ENCODE results near the gene PLCH1.

Gene PLCH1

GRCh38 chr3:155651489-155652218, 93.2 kb downstream of the PLCH1 start:
- Histone ChIP-seq H3K9me3 (ENCODE audit: control insufficient read depth, low read length) (no peaks in the 10 kb centered on the region), H3K4me2 (ENCODE audit: low read length, poor library complexity, severe bottlenecking) (no peak overlapping the region), H3K4ac (ENCODE audit: low read depth in 1 of 2, low read length in 2 of 2) (no peak overlapping the region), H2AK5ac (ENCODE audit: low read length, severe bottlenecking) (no peak overlapping the region), H3K23ac (ENCODE audit: low read length in 2 of 2) (no peak overlapping the region), H3K36me3 (ENCODE audit: control insufficient read depth in 1 of 2, insufficient read depth in 2 of 2, low read depth in 1 of 2, low read length in 2 of 2) (no peaks in the 10 kb centered on the region), H3K4me1 (ENCODE audit: control insufficient read depth, insufficient read depth, low read depth, low read length) (no peaks in the 10 kb centered on the region), H3K27ac (ENCODE audit: low read length, poor library complexity, severe bottlenecking) (no peak overlapping the region), H2BK12ac (ENCODE audit: low read length in 2 of 2) (no peak overlapping the region), H2AFZ (ENCODE audit: low read depth, low read length) (no peak overlapping the region), H4K8ac (ENCODE audit: low read length) (no peak overlapping the region), H3K79me1 (replicated peaks; ENCODE audit: low read length, poor library complexity, severe bottlenecking) (no peaks in the 10 kb centered on the region), H2BK15ac (ENCODE audit: low read depth, poor library complexity, severe bottlenecking) (no peak overlapping the region), H3K14ac (ENCODE audit: low read length in 2 of 2) (no peak overlapping the region), H3K9ac (ENCODE audit: low read length) (no peak overlapping the region), H2BK120ac (ENCODE audit: low read depth, low read length) (peak overlapping the region; percentile 0), H2BK5ac (ENCODE audit: low read depth, low read length, poor library complexity, severe bottlenecking) (no peak overlapping the region), H4K91ac (ENCODE audit: low read length) (no peak overlapping the region), H3K27me3 (ENCODE audit: control insufficient read depth in 1 of 2, insufficient read depth in 1 of 2, low read length in 2 of 2) (no peaks in the 10 kb centered on the region), H3K18ac (ENCODE audit: low read depth in 1 of 2, low read length in 2 of 2) (no peak overlapping the region), H3K4me3 (ENCODE audit: insufficient read depth in 1 of 2, low read depth in 1 of 2, low read length in 2 of 2) (no peak overlapping the region)
- 94% methylated on average over 3 of the region's 3 CpGs for WGBS
- no peak for DNase-seq

- no peak overlapping the region for H4K8ac ChIP-seq (ENCODE audit: low read length)
Measured at GRCh38 chr3:155648013-155648591, 96.8 kb downstream of the PLCH1 start.

GRCh38 chr3:155647206-155647605, 97.7 kb downstream of the PLCH1 start:
- H2AK5ac ChIP-seq (ENCODE audit: low read length, severe bottlenecking) = no peak overlapping the region
- no peak overlapping the region for H2BK15ac ChIP-seq (ENCODE audit: low read depth, poor library complexity, severe bottlenecking)
- no peak for DNase-seq
- H2BK5ac ChIP-seq (ENCODE audit: low read depth, low read length, poor library complexity, severe bottlenecking) = no peak overlapping the region
- WGBS = 67% methylated on average over 2 of the region's 2 CpGs
- no peaks in the 10 kb centered on the region for H3K27me3 ChIP-seq (ENCODE audit: control insufficient read depth in 1 of 2, insufficient read depth in 1 of 2, low read length in 2 of 2)
- no peak overlapping the region for H3K4me3 ChIP-seq (ENCODE audit: insufficient read depth in 1 of 2, low read depth in 1 of 2, low read length in 2 of 2)
- no peak overlapping the region for H3K27ac ChIP-seq (ENCODE audit: low read length, poor library complexity, severe bottlenecking)
- H3K9me3 ChIP-seq (ENCODE audit: control insufficient read depth, low read length) = no peaks in the 10 kb centered on the region
- H3K79me1 ChIP-seq (replicated peaks; ENCODE audit: low read length, poor library complexity, severe bottlenecking) = no peaks in the 10 kb centered on the region
- no peak overlapping the region for H2BK120ac ChIP-seq (ENCODE audit: low read depth, low read length)
- no peak overlapping the region for H2BK12ac ChIP-seq (ENCODE audit: low read length in 2 of 2)
- no peaks in the 10 kb centered on the region for H3K4me1 ChIP-seq (ENCODE audit: control insufficient read depth, insufficient read depth, low read depth, low read length)
- H3K4me2 ChIP-seq (ENCODE audit: low read length, poor library complexity, severe bottlenecking) = no peak overlapping the region
- no peak overlapping the region for H3K14ac ChIP-seq (ENCODE audit: low read length in 2 of 2)
- no peaks in the 10 kb centered on the region for H3K36me3 ChIP-seq (ENCODE audit: control insufficient read depth in 1 of 2, insufficient read depth in 2 of 2, low read depth in 1 of 2, low read length in 2 of 2)
- no peak overlapping the region for H3K9ac ChIP-seq (ENCODE audit: low read length)
- H3K18ac ChIP-seq (ENCODE audit: low read depth in 1 of 2, low read length in 2 of 2) = no peak overlapping the region
- H4K8ac ChIP-seq (ENCODE audit: low read length) = no peak overlapping the region
- H4K91ac ChIP-seq (ENCODE audit: low read length) = no peak overlapping the region
- H3K23ac ChIP-seq (ENCODE audit: low read length in 2 of 2) = no peak overlapping the region
- H3K4ac ChIP-seq (ENCODE audit: low read depth in 1 of 2, low read length in 2 of 2) = no peak overlapping the region
- no peak overlapping the region for H2AFZ ChIP-seq (ENCODE audit: low read depth, low read length)

More at GRCh38 chr3:155648013-155648591, 96.8 kb downstream of the PLCH1 start:
- H3K9me3 ChIP-seq (ENCODE audit: control insufficient read depth, low read length) = no peaks in the 10 kb centered on the region
- H3K18ac ChIP-seq (ENCODE audit: low read depth in 1 of 2, low read length in 2 of 2) = no peak overlapping the region
- no peak overlapping the region for H3K14ac ChIP-seq (ENCODE audit: low read length in 2 of 2)
- H3K23ac ChIP-seq (ENCODE audit: low read length in 2 of 2) = no peak overlapping the region
- H2BK12ac ChIP-seq (ENCODE audit: low read length in 2 of 2) = no peak overlapping the region
- H3K4me2 ChIP-seq (ENCODE audit: low read length, poor library complexity, severe bottlenecking) = no peak overlapping the region
- no peaks in the 10 kb centered on the region for H3K36me3 ChIP-seq (ENCODE audit: control insufficient read depth in 1 of 2, insufficient read depth in 2 of 2, low read depth in 1 of 2, low read length in 2 of 2)
- WGBS = 51% methylated on average over 5 of the region's 6 CpGs
- no peak overlapping the region for H4K91ac ChIP-seq (ENCODE audit: low read length)
- no peaks in the 10 kb centered on the region for H3K79me1 ChIP-seq (replicated peaks; ENCODE audit: low read length, poor library complexity, severe bottlenecking)
- H2BK120ac ChIP-seq (ENCODE audit: low read depth, low read length) = no peak overlapping the region
- H3K4ac ChIP-seq (ENCODE audit: low read depth in 1 of 2, low read length in 2 of 2) = no peak overlapping the region
- no peak overlapping the region for H2BK15ac ChIP-seq (ENCODE audit: low read depth, poor library complexity, severe bottlenecking)
- no peak overlapping the region for H2BK5ac ChIP-seq (ENCODE audit: low read depth, low read length, poor library complexity, severe bottlenecking)
- H3K27ac ChIP-seq (ENCODE audit: low read length, poor library complexity, severe bottlenecking) = no peak overlapping the region
- no peak for DNase-seq
- no peak overlapping the region for H3K4me3 ChIP-seq (ENCODE audit: insufficient read depth in 1 of 2, low read depth in 1 of 2, low read length in 2 of 2)
- no peaks in the 10 kb centered on the region for H3K27me3 ChIP-seq (ENCODE audit: control insufficient read depth in 1 of 2, insufficient read depth in 1 of 2, low read length in 2 of 2)
- H2AK5ac ChIP-seq (ENCODE audit: low read length, severe bottlenecking) = no peak overlapping the region
- H2AFZ ChIP-seq (ENCODE audit: low read depth, low read length) = no peak overlapping the region
- H3K4me1 ChIP-seq (ENCODE audit: control insufficient read depth, insufficient read depth, low read depth, low read length) = no peaks in the 10 kb centered on the region
- H3K9ac ChIP-seq (ENCODE audit: low read length) = no peak overlapping the region

- no peak overlapping the region for H4K91ac ChIP-seq (ENCODE audit: low read length)
- no peak overlapping the region for H3K18ac ChIP-seq (ENCODE audit: low read depth in 1 of 2, low read length in 2 of 2)
- no peak overlapping the region for H3K23ac ChIP-seq (ENCODE audit: low read length in 2 of 2)
- H2BK5ac ChIP-seq (ENCODE audit: low read depth, low read length, poor library complexity, severe bottlenecking) = no peak overlapping the region
- H2BK120ac ChIP-seq (ENCODE audit: low read depth, low read length) = no peak overlapping the region
- no peaks in the 10 kb centered on the region for H3K4me1 ChIP-seq (ENCODE audit: control insufficient read depth, insufficient read depth, low read depth, low read length)
- H3K4me2 ChIP-seq (ENCODE audit: low read length, poor library complexity, severe bottlenecking) = no peak overlapping the region
- H2BK15ac ChIP-seq (ENCODE audit: low read depth, poor library complexity, severe bottlenecking) = no peak overlapping the region
- H3K4ac ChIP-seq (ENCODE audit: low read depth in 1 of 2, low read length in 2 of 2) = no peak overlapping the region
- no peak overlapping the region for H3K9ac ChIP-seq (ENCODE audit: low read length)
- H2AK5ac ChIP-seq (ENCODE audit: low read length, severe bottlenecking) = no peak overlapping the region
- H2BK12ac ChIP-seq (ENCODE audit: low read length in 2 of 2) = no peak overlapping the region
- H3K14ac ChIP-seq (ENCODE audit: low read length in 2 of 2) = no peak overlapping the region
- H3K27me3 ChIP-seq (ENCODE audit: control insufficient read depth in 1 of 2, insufficient read depth in 1 of 2, low read length in 2 of 2) = no peaks in the 10 kb centered on the region
- DNase-seq = no peak
- H3K79me1 ChIP-seq (replicated peaks; ENCODE audit: low read length, poor library complexity, severe bottlenecking) = no peaks in the 10 kb centered on the region
- no peaks in the 10 kb centered on the region for H3K36me3 ChIP-seq (ENCODE audit: control insufficient read depth in 1 of 2, insufficient read depth in 2 of 2, low read depth in 1 of 2, low read length in 2 of 2)
- no CpG with 5 or more reads among the region's 2 CpGs for WGBS
- H3K4me3 ChIP-seq (ENCODE audit: insufficient read depth in 1 of 2, low read depth in 1 of 2, low read length in 2 of 2) = no peak overlapping the region
- H2AFZ ChIP-seq (ENCODE audit: low read depth, low read length) = no peak overlapping the region
- H3K9me3 ChIP-seq (ENCODE audit: control insufficient read depth, low read length) = no peaks in the 10 kb centered on the region
- no peak overlapping the region for H4K8ac ChIP-seq (ENCODE audit: low read length)
- H3K27ac ChIP-seq (ENCODE audit: low read length, poor library complexity, severe bottlenecking) = no peak overlapping the region
Measured at GRCh38 chr3:155646669-155647068, 98.2 kb downstream of the PLCH1 start.
